Endothelial cell of umbilical vein (primary cell): Measurements from ENCODE around the gene CCR5. TPM values are rescaled to one million over a fixed set of nuclear protein-coding genes. Genes with fewer than 3 reads are reported as not detected.

Experiments used
- BruUV-seq: library from RNA; stranded (reverse); fragments of 400-500 nt; replicated peaks from 2 replicates; lab custom pipeline; 2021; lab: Mats Ljungman, UMichigan
- CTCF ChIA-PET: fragments of 300-600, 350-600 bp; sonication (Branson Sonifier 250); formaldehyde crosslinking; loops from one replicate; lab custom pipeline; 2021; ENCODE audit warnings: antibody characterized with exemption, inconsistent platforms; lab: Charles Lee
- POLR2A ChIA-PET: fragments of 300-600, 350-600 bp; sonication (Branson Sonifier 250); formaldehyde crosslinking; loops from one replicate; lab custom pipeline; 2021; ENCODE audit warnings: antibody characterized with exemption, inconsistent platforms; lab: Charles Lee
- DNase-seq: peaks from one replicate; pipeline ENCODE4 v3.0.0-alpha.2; 2011; ENCODE audit warnings: low read depth, low spot score
- FAIRE-seq: peaks from 2 replicates; lab custom pipeline; 2011; peaks lifted over from hg19 to GRCh38; lab: Jason Lieb, UNC
- H2AFZ ChIP-seq: 2 replicates; pipeline ENCODE4 v1.6.0; 2012; ENCODE audit warnings: low read depth, low read length, control low read depth, inconsistent platforms
- H3K27ac ChIP-seq: 2 replicates; pipeline ENCODE4 v1.5.1; 2011; ENCODE audit warnings: low read depth, mild to moderate bottlenecking, control low read depth, low read length, moderate library complexity; ENCODE audit not compliant: insufficient read depth
- H3K27me3 ChIP-seq, 2 experiments: 2 replicates each; pipeline versions ENCODE4 v1.6.0 to v1.6.1; 2011; ENCODE audit warnings: low read length in 2 of 2, mixed read lengths in 1 of 2; ENCODE audit not compliant: control insufficient read depth in 2 of 2, insufficient read depth in 2 of 2
- H3K36me3 ChIP-seq, 2 experiments: 2 replicates in 1 of 2; 3 replicates in 1 of 2; pipeline ENCODE4 v1.5.1; 2011; ENCODE audit warnings: low read length in 2 of 2, mild to moderate bottlenecking in 1 of 2, moderate library complexity in 1 of 2; ENCODE audit not compliant: control insufficient read depth in 2 of 2, insufficient read depth in 2 of 2; ENCODE audit errors: extremely low read depth in 1 of 2
- H3K4me1 ChIP-seq: 3 replicates; pipeline ENCODE4 v1.5.1; 2011; ENCODE audit warnings: mild to moderate bottlenecking, low read length; ENCODE audit not compliant: control insufficient read depth, insufficient read depth; ENCODE audit errors: extremely low read depth
- H3K4me2 ChIP-seq: 2 replicates; pipeline ENCODE4 v1.6.1; 2011; ENCODE audit warnings: low read length, control low read depth, mixed read lengths; ENCODE audit not compliant: insufficient read depth
- H3K4me3 ChIP-seq, 3 experiments: fragments of 200-600 bp in 1 of 3; sonication (generic), shearing (Covaris generic) in 1 of 3; replicated peaks in 1 of 3; 2 replicates each; pipeline ENCODE4 v1.5.1; 2011 to 2016; ENCODE audit warnings: control low read depth in 3 of 3, low read length in 3 of 3, mild to moderate bottlenecking in 2 of 3, inconsistent platforms in 1 of 3, low read depth in 1 of 3, moderate library complexity in 1 of 3; ENCODE audit not compliant: insufficient read depth in 1 of 3
- H3K79me2 ChIP-seq: 2 replicates; pipeline ENCODE4 v1.6.0; 2012; ENCODE audit warnings: low read length, inconsistent platforms; ENCODE audit not compliant: control insufficient read depth, insufficient read depth
- H3K9ac ChIP-seq: replicated peaks from 2 replicates; pipeline ENCODE3; 2011; ENCODE audit warnings: low read length, control low read depth; ENCODE audit not compliant: insufficient read depth; ENCODE audit errors: extremely low read depth
- H3K9me1 ChIP-seq: replicated peaks from 3 replicates; pipeline ENCODE4 v1.6.0; 2011; ENCODE audit warnings: mild to moderate bottlenecking, low read length; ENCODE audit not compliant: control insufficient read depth, insufficient read depth; ENCODE audit errors: extremely low read depth
- H3K9me3 ChIP-seq: replicated peaks from 2 replicates; pipeline ENCODE4 v1.5.1; 2012; ENCODE audit warnings: low read length, inconsistent platforms; ENCODE audit not compliant: control insufficient read depth, insufficient read depth
- H4K20me1 ChIP-seq: replicated peaks from 2 replicates; pipeline ENCODE3; 2011; ENCODE audit warnings: mild to moderate bottlenecking, low read length; ENCODE audit not compliant: control insufficient read depth, insufficient read depth; ENCODE audit errors: extremely low read depth
- EZH2 ChIP-seq: IDR thresholded peaks from 2 replicates; pipeline ENCODE4 v1.6.1; 2012; ENCODE audit warnings: borderline replicate concordance, low read depth, mild to moderate bottlenecking, moderate library complexity, low read length, inconsistent platforms; ENCODE audit not compliant: severe bottlenecking
- GATA2 ChIP-seq: IDR thresholded peaks from 2 replicates; pipeline ENCODE4 v1.7.0; 2011; ENCODE audit warnings: low read depth, mild to moderate bottlenecking, moderate library complexity, mixed read lengths, low read length; ENCODE audit not compliant: insufficient read length, insufficient read depth
- JUN ChIP-seq: IDR thresholded peaks from 2 replicates; pipeline ENCODE4 v1.6.1; 2011; ENCODE audit warnings: borderline replicate concordance, low read depth; ENCODE audit not compliant: insufficient read length, insufficient read depth
- MAX ChIP-seq: IDR thresholded peaks from 2 replicates; pipeline ENCODE4 v1.6.1; 2011; ENCODE audit not compliant: insufficient read depth, insufficient read length
- MYC ChIP-seq: IDR thresholded peaks from one replicate; pipeline ENCODE4 v1.6.1; 2011; ENCODE audit warnings: mild to moderate bottlenecking, low read depth, low read length
- POLR2A ChIP-seq: IDR thresholded peaks from 2 replicates; pipeline ENCODE4 v1.6.1; 2012; ENCODE audit warnings: low read depth, mild to moderate bottlenecking, control low read depth, low read length
- POLR2AphosphoS5 ChIP-seq: IDR thresholded peaks from 2 replicates; pipeline ENCODE4 v1.6.1; 2012; ENCODE audit warnings: low read depth, mild to moderate bottlenecking, control low read depth, low read length, moderate library complexity; ENCODE audit not compliant: insufficient read depth
- dilution Hi-C: fragments of 300-500 bp; cut with MboI; formaldehyde crosslinking; loops from one replicate; pipeline ENCODE4 v1.15.0; 2019; ENCODE audit warnings: low sequenced_read_pairs; ENCODE audit not compliant: extremely low pct_ligation_motif_present
- intact Hi-C: fragments of 100-400 bp; cut with micrococcal nuclease; formaldehyde crosslinking; loops from one replicate; pipeline ENCODE4 v1.10.0; 2022
- polyA plus RNA-seq, 4 experiments: library from polyadenylated mRNA; depleted of rRNA in 3 of 4; stranded (reverse) in 3 of 4; unstranded in 1 of 4; fragments of >200 nt; gene quantifications; 2 replicates each; pipeline versions ENCODE4 v1.2.1 to v1.2.3, GENCODE V29; 2011 to 2012; ENCODE audit warnings: missing spikeins in 1 of 4
- total RNA-seq: library from RNA; stranded (reverse); gene quantifications from 2 replicates; pipeline ENCODE4 v1.2.3, GENCODE V29; 2021
- TF ChIP-seq, protein P1 (sequence below), 2 donors: IDR thresholded peaks; 1 replicate in 1 of 2; 2 replicates in 1 of 2; pipeline ENCODE4 v1.5.1; 2011; ENCODE audit warnings: low read length in 2 of 2, mild to moderate bottlenecking in 2 of 2, moderate library complexity in 2 of 2, control low read depth in 1 of 2, inconsistent platforms in 1 of 2, low read depth in 1 of 2; ENCODE audit not compliant: insufficient read depth in 1 of 2; ENCODE audit errors: extremely low read depth in 1 of 2

The CCR5 gene
- total and polyA plus RNA-seq, 2 donors (not counting 3 experiments of a cell fraction or from before 2014, with no cell fraction given): not detected

DNA sequence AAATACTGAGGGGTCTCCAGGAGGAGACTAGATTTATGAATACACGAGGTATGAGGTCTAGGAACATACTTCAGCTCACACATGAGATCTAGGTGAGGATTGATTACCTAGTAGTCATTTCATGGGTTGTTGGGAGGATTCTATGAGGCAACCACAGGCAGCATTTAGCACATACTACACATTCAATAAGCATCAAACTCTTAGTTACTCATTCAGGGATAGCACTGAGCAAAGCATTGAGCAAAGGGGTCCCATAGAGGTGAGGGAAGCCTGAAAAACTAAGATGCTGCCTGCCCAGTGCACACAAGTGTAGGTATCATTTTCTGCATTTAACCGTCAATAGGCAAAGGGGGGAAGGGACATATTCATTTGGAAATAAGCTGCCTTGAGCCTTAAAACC is 4.5 kb downstream of the CCR5 start:
- Histone ChIP-seq H3K4me2 (no peak overlapping the region), H3K4me1 (no peaks in the 10 kb centered on the region), H4K20me1 (no peaks in the 10 kb centered on the region), H2AFZ (no peak overlapping the region), H3K9me3 (no peaks in the 10 kb centered on the region), H3K36me3 (no peaks in the 10 kb centered on the region), H3K4me3 (no peak overlapping the region), H3K27me3 (peaks cover 7 to 12% of the 10 kb centered on the region in 2 experiments), H3K9me1 (no peaks in the 10 kb centered on the region), H3K79me2 (no peaks in the 10 kb centered on the region), H3K27ac (no peak overlapping the region), H3K9ac (no peak overlapping the region)
- ChIA-PET CTCF (interaction anchor here (0.9 to 1.6 kb wide), 2 partner anchors 8 to 98 kb away, joined by 5 to 10 read pairs; no protein-coding TSS in a partner anchor), POLR2A (no interaction called here)
- FAIRE-seq: no peak
- intact Hi-C loops: loop anchor here (5.0 to 10.0 kb wide), 2 partner anchors 180 to 298 kb away; no protein-coding TSS in a partner anchor
- TF ChIP-seq GATA2 (no peak), JUN (no peak), POLR2A (no peak), POLR2AphosphoS5 (no peak), MAX (no peak), EZH2 (no peak), MYC (no peak)
- TF ChIP-seq, protein P1, sequence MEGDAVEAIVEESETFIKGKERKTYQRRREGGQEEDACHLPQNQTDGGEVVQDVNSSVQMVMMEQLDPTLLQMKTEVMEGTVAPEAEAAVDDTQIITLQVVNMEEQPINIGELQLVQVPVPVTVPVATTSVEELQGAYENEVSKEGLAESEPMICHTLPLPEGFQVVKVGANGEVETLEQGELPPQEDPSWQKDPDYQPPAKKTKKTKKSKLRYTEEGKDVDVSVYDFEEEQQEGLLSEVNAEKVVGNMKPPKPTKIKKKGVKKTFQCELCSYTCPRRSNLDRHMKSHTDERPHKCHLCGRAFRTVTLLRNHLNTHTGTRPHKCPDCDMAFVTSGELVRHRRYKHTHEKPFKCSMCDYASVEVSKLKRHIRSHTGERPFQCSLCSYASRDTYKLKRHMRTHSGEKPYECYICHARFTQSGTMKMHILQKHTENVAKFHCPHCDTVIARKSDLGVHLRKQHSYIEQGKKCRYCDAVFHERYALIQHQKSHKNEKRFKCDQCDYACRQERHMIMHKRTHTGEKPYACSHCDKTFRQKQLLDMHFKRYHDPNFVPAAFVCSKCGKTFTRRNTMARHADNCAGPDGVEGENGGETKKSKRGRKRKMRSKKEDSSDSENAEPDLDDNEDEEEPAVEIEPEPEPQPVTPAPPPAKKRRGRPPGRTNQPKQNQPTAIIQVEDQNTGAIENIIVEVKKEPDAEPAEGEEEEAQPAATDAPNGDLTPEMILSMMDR (IDR thresholded peaks at IDR 0.05; ENCODE audit: extremely low read depth in 1 of 2, insufficient read depth in 1 of 2, low read depth in 1 of 2, low read length in 2 of 2): no peak
- BruUV-seq: no TSS peak
- no peak for DNase-seq
- dilution Hi-C loops: no loop called here
